NCI-H2081 (cell line): ENCODE results near the gene GAK.

Experiments
- DNase-seq, 2 experiments: peaks; one replicate each; lab custom pipeline; 2025; lab: John Stamatoyannopoulos, UW

GAK gene

GRCh38 chr4:888029-888428 lies 44.1 kb downstream of the GAK start:
- no peak for DNase-seq

GRCh38 chr4:887034-887763 lies 44.9 kb downstream of the GAK start:
- no peak for DNase-seq

DNA sequence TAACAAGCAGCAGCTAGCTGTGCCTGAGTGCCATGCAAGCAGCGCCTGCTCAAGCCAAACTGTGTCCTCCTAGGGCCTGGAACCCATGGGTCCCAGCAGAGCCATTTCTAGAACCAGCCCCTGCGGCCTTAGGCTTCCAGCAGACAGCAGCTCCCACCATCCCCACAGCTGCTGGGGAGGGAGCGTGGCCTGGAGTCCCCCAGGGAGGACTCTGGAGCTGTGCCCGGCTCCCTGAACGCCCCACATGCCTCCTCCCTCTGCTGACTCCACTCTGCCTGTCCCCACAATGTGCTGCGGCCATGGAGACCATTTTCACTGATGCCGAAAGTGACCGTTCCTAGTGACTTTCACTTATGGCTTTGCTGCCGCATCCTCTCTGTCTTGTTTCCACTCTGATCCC lies 45.9 kb downstream of the GAK start:
- no peak for DNase-seq

DNA sequence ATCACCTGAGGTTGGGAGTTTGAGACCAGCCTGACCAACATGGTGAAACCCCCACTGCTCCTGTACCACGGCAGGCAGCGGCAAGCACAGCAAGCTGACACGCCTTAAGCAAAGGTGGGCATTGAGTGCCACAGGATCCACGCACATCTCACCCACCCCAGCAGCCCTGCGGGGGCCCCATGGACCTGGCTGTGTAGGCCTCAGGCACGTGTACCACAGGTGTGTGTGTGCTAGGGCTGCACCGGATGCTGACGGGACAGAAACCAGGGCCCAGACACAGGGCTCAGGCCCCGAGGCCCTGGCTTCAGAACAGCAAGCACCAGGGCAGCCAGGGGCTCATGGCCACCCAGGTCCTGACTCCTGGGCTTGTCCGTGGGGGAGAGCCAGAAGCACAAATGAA lies 46.8 kb downstream of the GAK start:
- DNase-seq, result no peak

- no peak for DNase-seq
Measured at GRCh38 chr4:884896-885295, 47.2 kb downstream of the GAK start.

GRCh38 chr4:884259-884658 lies 47.9 kb downstream of the GAK start:
- no peak for DNase-seq

- DNase-seq, result no peak
Measured at GRCh38 chr4:883377-884095, 48.6 kb downstream of the GAK start.

DNA sequence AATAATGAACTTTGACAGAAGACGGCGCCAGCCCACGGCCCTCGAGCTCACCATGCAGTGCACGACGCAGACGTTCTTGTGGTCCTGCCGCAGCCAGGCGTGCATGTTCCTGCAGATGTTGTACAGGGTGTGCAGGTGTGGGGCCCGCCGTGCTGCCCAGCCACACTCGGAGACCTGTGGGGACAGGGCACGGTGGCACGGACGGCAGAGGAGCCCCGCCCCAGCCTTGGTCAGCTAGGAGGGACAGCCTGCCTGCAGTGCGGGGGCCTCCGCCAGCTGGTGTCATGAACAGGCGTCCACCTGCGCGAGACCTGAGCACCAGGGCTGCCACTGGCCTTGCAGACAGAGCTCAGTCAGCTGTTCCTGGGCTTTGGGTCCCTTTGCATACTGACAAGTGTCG lies 49.5 kb downstream of the GAK start:
- no peak for DNase-seq

GRCh38 chr4:881709-882108 lies 50.4 kb downstream of the GAK start:
- DNase-seq, result no peak

- DNase-seq, result no peak
Measured at GRCh38 chr4:880684-881405, 51.3 kb downstream of the GAK start.

DNA sequence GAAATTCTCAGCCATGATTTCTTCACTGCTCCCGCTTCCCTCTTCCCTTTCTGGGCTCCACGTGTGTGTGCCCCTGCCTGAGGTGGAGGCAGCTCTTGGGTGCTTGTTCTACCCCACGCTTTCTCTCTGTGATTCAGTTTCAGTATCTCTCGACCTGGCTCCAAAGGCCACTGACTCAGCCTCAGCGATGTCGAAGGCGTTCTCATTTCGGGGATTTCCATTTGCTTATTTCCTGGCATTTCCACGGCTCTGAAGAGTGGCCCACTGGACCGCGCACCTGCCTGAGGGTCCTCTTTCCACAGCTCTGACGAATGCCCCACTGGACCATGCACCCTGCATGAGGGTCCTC lies 52.4 kb downstream of the GAK start:
- no peak for DNase-seq

DNA sequence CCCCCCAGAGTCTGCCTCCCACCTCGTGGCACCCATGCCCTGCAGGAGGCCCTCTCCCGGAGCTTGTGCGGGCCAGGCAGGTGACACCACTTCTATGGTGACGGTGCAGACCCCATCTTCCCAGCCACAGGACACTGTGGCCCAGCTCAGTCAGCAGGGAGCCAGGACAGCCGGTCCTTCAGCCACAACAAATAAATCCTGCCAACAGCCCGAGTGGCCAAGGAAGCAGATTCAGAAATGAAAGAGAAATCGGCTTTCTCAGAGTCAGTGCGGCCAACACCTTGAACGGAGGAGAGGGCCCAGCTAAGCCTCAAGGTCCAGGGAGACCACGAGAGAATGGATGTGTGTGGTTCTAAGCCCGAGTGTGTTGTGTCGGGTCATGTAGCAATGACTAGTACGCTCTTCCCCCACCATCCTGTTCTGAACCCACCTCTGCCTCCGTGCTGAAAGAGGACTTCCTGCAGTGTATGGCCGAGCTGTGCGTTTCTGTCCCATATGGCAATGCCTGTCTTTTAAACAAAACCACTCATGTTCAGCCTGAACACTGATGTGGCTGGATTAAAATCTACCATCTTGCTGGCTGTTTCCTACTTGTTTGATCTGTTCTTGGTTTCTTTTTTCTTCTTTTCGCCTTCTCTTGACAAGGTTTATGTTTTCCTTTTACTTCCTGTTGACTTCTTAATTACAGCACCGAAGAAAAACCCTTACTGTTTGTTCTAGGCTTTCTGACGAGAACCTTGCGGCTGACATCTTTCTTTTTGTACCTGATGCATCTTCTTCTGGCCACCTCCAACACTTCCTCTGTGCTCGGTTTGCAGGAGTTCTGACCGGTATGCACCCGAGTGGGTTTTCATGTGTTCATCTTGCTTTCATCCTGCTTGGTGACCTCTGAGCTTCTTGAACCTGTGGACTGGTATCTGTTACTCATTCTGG lies 53.1 kb downstream of the GAK start:
- no peak for DNase-seq

DNA sequence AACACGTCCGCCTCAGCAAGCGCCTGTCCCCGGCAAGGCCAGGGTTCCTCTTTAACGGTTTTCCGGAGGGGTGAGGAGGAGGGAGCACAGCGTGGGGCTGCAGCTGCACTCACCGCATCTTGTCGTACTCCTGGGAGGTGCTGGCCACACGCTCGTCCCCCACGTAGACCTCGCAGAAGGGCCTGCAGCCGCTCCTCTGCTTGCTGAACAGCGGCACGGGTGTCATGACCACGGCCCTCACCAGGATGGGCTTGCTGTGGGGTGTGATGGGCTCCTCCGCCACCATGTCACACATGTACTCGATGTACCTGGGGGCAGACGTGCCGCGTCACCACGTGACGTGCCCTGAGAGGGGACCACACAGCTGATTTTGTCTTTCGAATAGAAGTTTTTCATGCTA lies 54.6 kb downstream of the GAK start:
- DNase-seq, result no peak

- no peak for DNase-seq
Measured at GRCh38 chr4:876780-877179, 55.3 kb downstream of the GAK start.

DNA sequence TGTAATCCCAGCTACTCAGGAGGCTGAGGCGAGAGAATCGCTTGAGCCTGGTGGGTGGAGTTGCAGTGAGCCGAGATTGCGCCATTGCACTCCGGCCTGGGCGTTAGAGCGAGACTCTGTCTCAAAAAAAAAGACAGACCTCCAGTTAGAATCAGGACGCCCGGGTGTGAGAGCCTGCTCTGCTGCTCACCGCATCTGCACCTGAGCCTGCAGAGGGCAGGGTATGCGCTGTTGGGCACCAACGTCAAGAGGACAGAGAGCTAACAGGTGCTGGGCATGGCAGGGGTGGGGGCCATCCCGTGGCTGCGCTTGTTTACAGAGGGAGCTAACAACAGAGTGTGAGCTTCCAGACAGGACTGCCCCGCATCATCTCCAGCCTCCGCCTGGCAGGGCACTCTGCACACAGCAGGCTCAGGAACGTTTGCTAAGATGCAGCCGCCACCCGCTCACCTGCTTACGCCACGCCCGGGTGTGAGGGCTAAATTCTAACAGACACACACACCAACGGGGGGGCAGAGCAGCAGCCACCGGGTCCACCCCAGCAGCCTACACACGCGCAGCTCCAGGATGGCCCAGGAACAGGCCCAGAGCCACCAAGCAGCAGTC lies 56.2 kb downstream of the GAK start:
- no peak for DNase-seq

- DNase-seq, result no peak
Measured at GRCh38 chr4:874971-875817, 56.9 kb downstream of the GAK start.

- DNase-seq, result no peak
Measured at GRCh38 chr4:874056-874455, 58.1 kb downstream of the GAK start.

DNA sequence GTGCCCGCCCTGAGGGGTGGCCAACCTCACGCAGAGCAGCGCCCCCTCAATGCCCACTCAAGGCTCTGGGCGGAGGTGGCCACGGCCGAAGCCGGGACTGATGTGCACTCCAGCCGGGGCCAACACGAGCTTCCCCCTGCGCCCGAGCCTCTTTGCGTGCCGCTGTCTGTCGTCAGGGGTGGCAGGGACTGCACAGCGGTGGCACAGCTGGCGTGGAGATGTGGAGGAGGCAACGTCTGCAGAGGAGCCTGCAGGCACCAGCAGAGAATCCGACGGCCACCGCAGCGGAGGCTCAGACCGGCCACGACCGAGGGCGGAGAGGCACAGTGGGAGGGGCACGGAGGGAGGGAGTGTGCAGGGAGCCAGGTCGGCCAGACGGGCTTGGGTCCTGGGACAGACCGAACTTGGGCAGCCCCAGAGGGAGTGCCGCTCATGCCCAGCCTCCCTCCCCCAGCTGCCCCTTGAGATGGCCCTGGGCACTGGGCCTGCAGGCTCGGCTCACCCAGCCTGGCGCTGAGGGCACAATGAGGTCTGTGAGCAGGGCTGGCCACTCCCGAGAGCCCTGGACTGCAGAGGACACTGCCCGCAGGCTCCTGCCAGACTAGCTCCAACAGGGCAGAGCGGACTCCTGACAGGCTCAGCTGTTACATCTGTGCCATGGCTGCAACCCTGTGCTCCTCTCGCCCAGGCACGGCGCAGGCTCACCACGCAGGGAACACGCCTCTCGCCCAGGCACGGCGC lies 59.7 kb downstream of the GAK start:
- DNase-seq, result no peak

DNA sequence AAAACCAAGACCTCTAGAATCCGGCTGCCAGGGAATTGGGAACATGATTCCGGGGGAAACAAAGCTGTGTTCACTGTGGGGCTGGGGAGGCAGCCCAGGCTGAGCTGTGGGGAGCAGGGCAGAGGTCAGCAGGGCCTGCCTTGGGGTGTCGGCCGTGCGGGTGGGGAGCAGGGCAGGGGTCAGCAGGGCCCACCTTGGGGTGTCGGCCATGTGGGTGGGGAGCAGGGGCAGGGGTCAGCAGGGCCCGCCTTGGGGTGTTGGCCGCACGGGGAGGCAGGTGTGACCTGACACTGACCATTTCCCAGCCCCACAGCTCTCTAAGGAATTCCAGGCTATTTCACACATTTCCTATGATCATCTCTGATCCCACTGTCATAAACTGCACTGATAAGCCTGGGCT lies 60.6 kb downstream of the GAK start:
- no peak for DNase-seq

DNA sequence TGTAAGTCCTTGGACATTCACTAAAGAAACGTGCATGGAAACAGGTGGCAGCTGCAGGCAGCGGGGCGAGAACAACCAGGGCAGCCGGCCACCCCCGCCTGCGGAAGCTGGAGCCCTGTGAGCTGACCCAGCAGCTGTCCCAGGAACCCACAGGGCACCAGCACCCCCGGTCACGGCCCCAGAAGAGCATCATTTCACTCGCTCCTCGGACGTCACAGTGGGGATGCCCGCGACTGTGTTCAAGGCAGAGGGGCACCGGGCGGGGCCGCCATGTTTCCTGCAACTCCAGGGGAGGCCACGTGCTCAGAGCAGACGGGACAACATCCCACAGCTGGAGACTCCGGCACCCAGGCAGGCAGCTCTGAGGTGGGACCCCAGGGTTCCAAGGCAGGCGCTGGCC lies 61.2 kb downstream of the GAK start:
- no peak for DNase-seq
